IgD-negative memory B cell (primary cell): Measurements from ENCODE around the gene RGL4. TPM values are rescaled to one million over a fixed set of nuclear protein-coding genes. Genes with fewer than 3 reads are reported as not detected.
"Not testable (repeated sequence)": the region's sequence is repeated elsewhere in the genome, so short reads cannot be mapped to it uniquely, and the experiment has no call there.

Experiments
- H3K27ac Mint-ChIP-seq, 3 donors: one replicate each; pipeline ENCODE4 v1.8.0; 2020 to 2022; ENCODE audit warnings: mild to moderate bottlenecking in 3 of 3, mixed read lengths in 3 of 3, moderate library complexity in 1 of 3
- H3K27me3 Mint-ChIP-seq: one replicate; pipeline ENCODE4 v1.8.0; 2021; ENCODE audit warnings: mixed read lengths
- H3K36me3 Mint-ChIP-seq: one replicate; pipeline ENCODE4 v1.8.0; 2020; ENCODE audit warnings: mild to moderate bottlenecking, mixed read lengths
- H3K4me1 Mint-ChIP-seq, 3 donors: one replicate each; pipeline ENCODE4 v1.8.0; 2020 to 2022; ENCODE audit warnings: mixed read lengths in 3 of 3, mild to moderate bottlenecking in 1 of 3
- H3K4me3 Mint-ChIP-seq, 4 donors: one replicate each; pipeline ENCODE4 v1.8.0; 2020 to 2022; ENCODE audit warnings: mild to moderate bottlenecking in 4 of 4, mixed read lengths in 4 of 4, moderate library complexity in 3 of 4
- H3K9me3 Mint-ChIP-seq, 3 donors: one replicate each; pipeline ENCODE4 v1.8.0; 2020 to 2021; ENCODE audit warnings: mixed read lengths in 3 of 3, mild to moderate bottlenecking in 1 of 3
- polyA plus RNA-seq: library from polyadenylated mRNA; unstranded; fragments of 300-500 nt; fragmentation: Illumina TruSeq; gene quantifications from one replicate; pipeline ENCODE4 v1.2.3, GENCODE V29; 2021

RGL4 gene
- polyA plus RNA-seq, 1 donor from 2014 or later: 3.7 TPM

DNA sequence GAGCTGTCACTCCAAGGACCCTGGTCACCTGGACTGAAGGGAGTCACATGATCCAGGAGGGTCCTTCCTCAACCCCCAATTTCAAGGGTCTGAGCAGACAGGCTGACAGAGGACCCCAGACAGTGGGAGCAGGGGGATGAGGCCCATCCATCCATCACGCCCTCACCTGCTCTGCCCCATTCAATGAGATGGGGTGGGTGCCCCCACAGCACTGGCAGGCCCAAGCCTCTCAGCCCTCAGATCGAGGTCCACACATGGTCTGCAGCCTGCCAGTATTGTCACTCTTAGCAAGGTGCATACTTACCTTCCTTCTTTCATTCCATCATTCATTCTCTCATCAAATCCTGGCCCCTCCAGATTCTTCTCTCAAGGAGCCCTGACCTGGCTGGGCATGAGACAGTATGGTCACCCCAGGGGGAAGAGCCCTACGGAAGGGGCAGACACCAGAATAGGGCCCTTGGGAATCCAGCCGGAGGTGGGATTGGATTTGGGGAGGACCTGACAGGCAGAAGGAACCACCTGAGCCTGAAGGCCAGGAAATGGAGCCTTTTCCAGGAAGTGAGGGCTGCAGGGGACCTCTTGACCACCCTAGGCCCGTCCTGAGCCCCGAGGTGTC, 15.8 kb upstream of the RGL4 start:
- H3K4me3 Mint-ChIP-seq, H3K36me3 Mint-ChIP-seq, H3K9me3 Mint-ChIP-seq, H3K27ac Mint-ChIP-seq, H3K27me3 Mint-ChIP-seq: not testable (repeated sequence)
- peaks cover 0 to 10% (median 7%) of the 10 kb centered on the region in 3 donors for H3K4me1 Mint-ChIP-seq

DNA sequence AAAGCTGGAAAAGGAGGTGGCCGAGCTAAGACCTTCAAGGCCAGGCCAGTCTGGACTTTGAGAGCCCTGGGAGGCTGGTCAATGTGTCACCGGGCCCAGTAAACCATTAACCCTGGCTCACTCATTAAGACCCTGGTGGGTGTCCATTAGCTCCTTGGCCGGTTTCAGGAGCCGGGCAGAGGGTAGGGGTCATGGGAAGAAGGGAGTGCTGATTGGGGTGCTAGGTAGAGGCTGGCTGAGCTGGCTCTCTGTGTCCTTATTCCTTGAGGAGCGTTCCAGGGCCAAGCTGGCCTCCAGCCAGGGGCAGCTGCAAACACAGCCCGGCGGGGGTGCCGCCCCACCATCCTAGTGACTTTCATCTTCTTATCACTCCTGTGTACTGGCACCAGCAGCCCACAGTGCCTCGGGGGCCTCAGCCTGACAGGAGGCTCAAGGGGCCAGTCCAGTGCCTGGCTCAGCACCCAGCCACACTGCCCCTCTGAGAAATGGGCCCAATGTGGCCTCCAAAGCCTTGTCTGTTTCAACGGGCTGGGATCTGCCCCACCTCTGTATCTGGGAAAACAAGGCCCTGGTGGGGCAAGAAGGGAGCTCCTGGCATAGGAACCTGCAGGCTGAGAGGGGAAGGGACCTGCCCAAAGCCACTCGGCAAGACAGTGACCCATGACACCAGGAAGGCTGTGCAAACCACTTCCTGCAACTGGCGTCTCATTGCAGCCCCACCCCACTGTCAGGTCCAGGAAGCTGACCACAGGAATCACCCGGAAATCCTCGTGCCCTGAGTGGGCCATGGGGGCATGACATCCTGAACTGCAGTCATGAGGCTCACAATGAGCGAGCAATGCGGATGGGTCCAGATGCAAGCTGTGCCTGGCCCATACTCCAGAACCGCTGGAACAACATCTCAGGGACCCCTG, 15.1 kb upstream of the RGL4 start:
- Mint-ChIP-seq H3K4me3 (no peak overlapping the region), H3K36me3 (peaks cover 1% of the 10 kb centered on the region), H3K9me3 (no peaks in the 10 kb centered on the region), H3K27me3 (no peaks in the 10 kb centered on the region), H3K27ac (no peak overlapping the region), H3K4me1 (peaks cover 0 to 10% (median 7%) of the 10 kb centered on the region in 3 donors)

DNA sequence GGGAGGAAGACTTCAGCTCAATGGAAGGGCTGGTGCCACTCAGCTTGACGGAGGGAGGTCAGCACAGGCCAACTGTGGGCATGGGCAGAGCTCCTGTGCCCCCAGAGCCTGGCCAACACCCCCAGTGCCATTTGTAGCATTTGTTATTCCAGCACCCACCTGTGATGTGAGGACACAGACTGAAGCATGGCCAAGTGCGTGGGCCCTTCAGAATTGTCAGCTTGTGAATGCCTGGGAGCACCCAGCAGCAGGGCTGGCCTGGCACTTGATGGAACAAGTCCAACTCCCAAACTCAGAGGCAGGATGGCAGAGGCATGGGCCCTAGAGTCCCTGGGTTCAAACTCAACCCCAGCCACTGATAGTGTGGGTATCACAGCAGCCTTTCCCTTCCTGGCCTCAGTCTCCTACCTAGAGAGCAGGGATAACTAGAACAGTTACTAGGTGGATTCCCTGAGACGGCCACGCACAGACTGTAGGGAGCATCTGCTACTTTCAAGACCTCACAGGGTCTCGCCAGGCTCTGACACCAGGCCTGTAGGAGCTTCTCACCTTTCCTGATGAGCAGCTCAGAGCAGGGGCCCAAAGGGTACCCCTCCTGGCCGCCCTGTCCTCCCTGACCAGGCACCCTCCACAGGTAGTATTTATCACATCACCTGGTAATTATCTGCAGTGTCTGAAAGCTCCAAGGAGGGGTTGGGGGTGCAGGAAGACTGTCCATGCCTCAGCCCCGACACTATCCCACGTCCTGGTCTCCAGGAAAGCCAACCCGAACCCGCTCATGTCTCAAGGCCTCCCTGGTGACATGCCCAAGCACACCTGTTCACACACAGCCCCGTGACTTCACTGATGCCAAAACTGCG, 13.7 kb upstream of the RGL4 start:
- H3K27ac Mint-ChIP-seq, H3K36me3 Mint-ChIP-seq: not testable (repeated sequence)
- H3K4me3 Mint-ChIP-seq: peak overlapping the region in 1 of 4 donors; percentile 15

DNA sequence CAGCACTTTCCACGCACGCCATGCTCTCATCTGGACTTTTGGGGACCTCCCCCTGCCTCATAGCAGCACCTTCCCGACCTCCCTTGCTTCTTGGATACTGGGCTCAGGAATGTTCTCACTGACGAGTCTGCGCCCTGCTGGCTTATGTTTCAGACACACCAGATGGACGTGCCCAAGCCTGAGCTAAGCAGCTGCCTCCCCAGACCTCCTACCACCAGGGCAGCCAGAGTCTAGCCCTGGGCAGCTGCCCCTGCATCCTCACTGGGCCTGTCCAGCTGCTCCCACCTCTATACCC, 13.2 kb upstream of the RGL4 start:
- Mint-ChIP-seq H3K9me3 (no peaks in the 10 kb centered on the region), H3K27ac (peak overlapping the region in 1 of 3 donors; percentile 85), H3K4me1 (peaks cover 0 to 10% (median 7%) of the 10 kb centered on the region in 3 donors), H3K36me3 (peaks cover 2% of the 10 kb centered on the region), H3K4me3 (peak overlapping the region in 1 of 4 donors; percentile 15), H3K27me3 (no peaks in the 10 kb centered on the region)

More for the DNA sequence above, 13.7 kb upstream of the RGL4 start:
- peaks cover 0 to 10% (median 7%) of the 10 kb centered on the region in 3 donors for H3K4me1 Mint-ChIP-seq
- H3K9me3 Mint-ChIP-seq, H3K27me3 Mint-ChIP-seq: not testable (repeated sequence)

DNA sequence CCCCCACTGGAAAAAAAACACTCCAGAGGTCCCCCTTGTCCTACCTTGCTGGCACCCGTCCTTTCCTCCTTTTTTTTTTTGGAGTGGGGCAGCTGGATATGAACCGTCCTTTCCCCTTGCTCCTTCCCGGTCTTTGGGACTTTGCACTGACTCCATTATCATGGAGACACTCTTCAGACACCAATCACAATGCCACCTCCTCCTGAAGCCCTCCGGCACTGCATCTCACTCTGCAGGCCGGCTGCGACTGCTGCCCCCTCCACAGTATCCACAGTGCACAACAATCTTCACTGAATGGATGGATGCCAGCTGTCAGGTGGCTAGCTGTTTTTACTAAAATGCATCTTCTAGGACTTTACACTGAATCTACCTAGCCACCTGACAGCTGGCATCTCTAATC, 12.7 kb upstream of the RGL4 start:
- Mint-ChIP-seq H3K4me1 (peaks cover 0 to 9% (median 7%) of the 10 kb centered on the region in 3 donors), H3K27ac (no peak overlapping the region), H3K4me3 (peak overlapping the region in 1 of 4 donors; percentile 57), H3K36me3 (peaks cover 2% of the 10 kb centered on the region), H3K9me3 (no peaks in the 10 kb centered on the region), H3K27me3 (no peaks in the 10 kb centered on the region)

DNA sequence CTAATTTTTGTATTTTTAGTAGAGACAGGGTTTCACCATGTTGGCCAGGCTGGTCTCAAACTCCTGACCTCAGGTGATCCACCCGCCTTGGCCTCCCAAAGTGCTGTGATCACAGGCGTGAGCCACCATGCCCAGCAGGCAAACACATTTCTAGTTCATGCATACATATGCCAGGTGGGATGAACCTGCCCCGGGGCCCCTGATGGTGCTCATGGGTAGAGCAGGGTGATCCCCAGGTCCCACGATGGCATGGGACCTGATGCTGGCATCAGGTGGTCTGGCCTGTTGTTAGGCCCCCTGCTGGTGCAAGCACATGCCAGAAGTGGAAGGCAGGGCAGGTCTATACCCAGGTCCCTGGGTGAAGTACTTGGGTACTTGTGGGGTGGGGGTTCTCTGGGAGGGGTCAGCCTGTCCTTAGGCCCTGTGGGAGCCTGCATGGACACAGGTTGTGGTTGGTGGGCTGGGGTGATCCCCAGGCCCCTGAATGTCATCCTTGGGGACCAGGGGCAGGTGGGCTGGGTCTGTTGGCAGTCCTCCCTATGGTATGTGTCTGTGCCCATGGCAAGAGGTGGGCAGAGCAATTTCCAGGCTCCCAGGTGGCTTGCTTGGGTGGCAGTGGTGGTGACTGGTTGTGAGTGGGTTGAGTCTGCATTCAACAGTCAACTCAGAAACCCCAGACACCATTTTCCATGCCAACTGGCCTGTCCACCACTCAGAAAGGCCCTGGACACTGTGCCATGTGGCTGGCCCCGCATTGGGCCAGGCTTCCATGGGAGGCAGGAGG, 9.6 kb upstream of the RGL4 start:
- Mint-ChIP-seq H3K36me3 (peaks cover 2% of the 10 kb centered on the region), H3K4me1 (peaks cover 0 to 4% (median 3%) of the 10 kb centered on the region in 3 donors), H3K27me3 (no peaks in the 10 kb centered on the region), H3K9me3 (no peaks in the 10 kb centered on the region), H3K27ac (no peak overlapping the region), H3K4me3 (no peak overlapping the region)

DNA sequence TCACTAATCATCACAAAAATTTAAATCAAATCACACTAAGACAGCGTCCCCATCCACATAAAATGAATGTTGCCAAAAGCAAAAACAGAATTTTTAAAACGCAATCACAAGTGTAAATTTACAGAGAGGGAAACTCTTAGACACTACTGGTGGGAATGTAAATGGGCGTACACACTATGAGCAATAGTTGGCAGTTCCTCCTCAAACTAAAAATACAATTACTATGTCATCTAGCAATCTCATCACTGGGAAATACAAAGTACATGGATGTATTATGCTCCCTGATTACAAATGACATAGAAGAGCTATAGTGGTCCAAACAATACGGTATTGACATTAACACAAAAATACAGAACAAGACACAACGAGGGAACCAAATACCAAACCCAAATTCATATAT, 8.7 kb upstream of the RGL4 start:
- Mint-ChIP-seq H3K9me3 (no peaks in the 10 kb centered on the region), H3K4me1 (no peaks in the 10 kb centered on the region), H3K4me3 (no peak overlapping the region), H3K36me3 (peaks cover 2% of the 10 kb centered on the region), H3K27me3 (no peaks in the 10 kb centered on the region), H3K27ac (no peak overlapping the region)

DNA sequence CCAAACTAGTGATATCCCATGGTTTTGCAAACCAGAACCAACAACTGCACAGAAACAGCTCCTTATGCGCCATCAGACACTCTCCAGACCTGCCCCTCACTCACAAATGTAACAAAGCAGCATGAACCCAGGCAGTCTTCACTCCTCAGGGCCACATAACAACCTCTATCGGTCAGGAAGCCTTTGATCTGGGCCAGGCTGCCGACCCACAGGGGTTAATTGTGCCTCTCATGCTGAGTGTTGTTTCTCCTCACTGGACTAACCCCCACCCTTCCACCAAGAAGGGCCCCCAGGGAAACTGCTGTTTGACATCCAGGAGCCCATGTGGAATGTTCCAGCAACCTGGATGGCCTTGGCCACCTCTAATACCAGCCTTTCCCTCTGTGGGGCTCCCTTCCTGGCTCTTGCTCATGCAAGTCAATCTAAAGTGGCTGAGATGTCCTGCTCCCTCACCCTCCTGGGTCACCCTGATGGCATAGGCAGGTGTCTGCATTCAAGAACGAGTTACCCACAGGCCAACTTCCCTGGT, 7.9 kb upstream of the RGL4 start:
- no peak overlapping the region for H3K4me3 Mint-ChIP-seq
- peaks cover 2% of the 10 kb centered on the region for H3K36me3 Mint-ChIP-seq
- H3K4me1 Mint-ChIP-seq: no peaks in the 10 kb centered on the region
- H3K9me3 Mint-ChIP-seq: no peaks in the 10 kb centered on the region
- H3K27ac Mint-ChIP-seq: no peak overlapping the region
- H3K27me3 Mint-ChIP-seq: no peaks in the 10 kb centered on the region

DNA sequence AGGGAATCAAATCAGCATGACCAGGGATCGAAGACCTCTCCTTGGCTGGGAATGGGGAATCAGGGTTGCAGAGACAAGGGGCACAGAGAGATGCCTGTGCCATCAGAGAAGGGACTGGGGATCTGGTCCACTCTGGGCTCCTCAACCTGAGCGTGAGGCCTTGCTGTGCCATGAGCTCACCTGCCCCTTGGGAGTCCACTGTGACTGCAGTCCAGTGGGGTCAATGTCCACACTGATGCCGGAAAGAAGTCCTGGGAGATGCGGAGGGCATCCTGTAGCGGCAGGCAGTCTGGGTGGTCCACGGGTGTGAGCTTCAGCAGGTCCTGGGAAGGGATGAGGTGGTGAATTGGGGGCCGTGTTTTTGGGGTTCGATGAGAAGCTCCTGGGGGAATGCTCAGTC, 7.3 kb upstream of the RGL4 start:
- H3K9me3 Mint-ChIP-seq: no peaks in the 10 kb centered on the region
- H3K27ac Mint-ChIP-seq: no peak overlapping the region
- H3K4me3 Mint-ChIP-seq: no peak overlapping the region
- H3K27me3 Mint-ChIP-seq: no peaks in the 10 kb centered on the region
- no peaks in the 10 kb centered on the region for H3K4me1 Mint-ChIP-seq
- peaks cover 2% of the 10 kb centered on the region for H3K36me3 Mint-ChIP-seq

DNA sequence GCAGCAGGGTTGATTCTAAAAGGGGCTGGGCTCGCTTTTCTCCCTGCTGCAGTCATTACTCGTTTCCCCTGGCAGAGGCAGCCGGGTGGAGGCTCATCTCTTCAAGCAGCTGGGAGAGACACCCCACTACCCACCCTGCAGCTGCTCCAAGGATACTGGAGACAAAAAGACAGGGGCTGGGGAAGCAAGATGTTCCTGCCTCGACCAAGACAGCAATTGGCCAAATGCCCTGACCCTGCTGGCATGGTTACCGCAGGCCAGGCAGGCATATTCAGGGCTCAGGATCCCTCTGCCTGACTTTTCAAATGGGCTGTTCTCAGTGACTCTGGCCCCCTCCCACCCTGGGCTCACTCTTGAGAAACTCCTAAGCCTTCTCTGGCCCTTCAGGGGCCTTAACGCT, 6.8 kb upstream of the RGL4 start:
- Mint-ChIP-seq H3K36me3 (peaks cover 2% of the 10 kb centered on the region), H3K4me1 (no peaks in the 10 kb centered on the region), H3K9me3 (no peaks in the 10 kb centered on the region), H3K27ac (peak overlapping the region in 1 of 3 donors; percentile 57), H3K27me3 (no peaks in the 10 kb centered on the region), H3K4me3 (no peak overlapping the region)

DNA sequence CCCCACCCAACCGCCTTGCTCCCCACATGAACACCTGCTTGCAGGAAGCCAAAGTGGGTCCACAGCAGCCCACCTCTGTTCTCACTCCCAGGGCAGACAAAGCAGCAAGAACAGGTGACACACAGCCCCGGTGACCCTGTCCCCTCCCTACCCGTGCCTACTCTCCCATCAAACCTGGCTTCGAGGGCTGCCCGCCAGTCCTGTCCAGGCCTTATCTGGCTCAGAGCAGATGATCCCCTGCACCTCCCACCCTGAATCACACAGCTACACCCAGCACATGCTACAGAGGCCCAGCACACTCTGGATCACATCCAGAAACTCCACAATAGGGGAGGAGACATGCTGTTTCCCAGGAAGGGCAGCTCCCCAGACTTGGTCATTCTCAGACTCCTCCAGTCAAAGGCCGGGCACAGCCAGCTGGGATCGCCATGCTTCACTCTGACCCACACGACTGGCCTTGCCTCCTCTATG, 6.2 kb upstream of the RGL4 start:
- H3K27ac Mint-ChIP-seq: peak overlapping the region in 1 of 3 donors; percentile 57
- peaks cover 2% of the 10 kb centered on the region for H3K36me3 Mint-ChIP-seq
- H3K27me3 Mint-ChIP-seq: no peaks in the 10 kb centered on the region
- no peak overlapping the region for H3K4me3 Mint-ChIP-seq
- H3K4me1 Mint-ChIP-seq: no peaks in the 10 kb centered on the region
- no peaks in the 10 kb centered on the region for H3K9me3 Mint-ChIP-seq

DNA sequence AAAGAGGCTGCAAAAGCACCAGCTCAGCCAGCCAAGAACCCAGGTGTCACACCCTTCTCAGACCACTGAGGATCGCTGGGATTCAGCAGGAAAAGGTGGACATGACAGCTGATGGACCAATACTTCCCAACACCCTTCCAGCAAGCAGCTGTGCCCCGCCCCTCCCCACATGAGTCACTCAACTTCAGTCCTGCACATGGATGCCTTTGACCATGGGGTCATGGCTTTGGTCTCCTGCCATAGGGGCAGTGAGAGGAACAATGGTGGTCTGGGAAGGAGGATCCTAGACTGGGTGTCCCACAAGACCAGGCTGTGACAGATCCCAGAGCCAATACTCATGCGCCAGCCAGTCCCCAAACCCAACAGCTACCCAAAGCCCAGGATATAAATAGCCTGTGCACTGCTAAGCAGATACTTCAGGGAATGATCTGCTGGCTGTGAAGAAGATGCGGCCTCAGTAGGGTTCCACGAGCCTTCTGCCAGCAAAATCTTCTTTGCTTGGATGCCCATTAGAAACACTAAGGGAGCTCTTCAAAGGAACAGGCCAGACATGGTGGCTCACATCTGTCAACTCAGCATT, 5.5 kb upstream of the RGL4 start:
- no peaks in the 10 kb centered on the region for H3K4me1 Mint-ChIP-seq
- H3K27ac Mint-ChIP-seq: peak overlapping the region in 1 of 3 donors; percentile 53
- peaks cover 2% of the 10 kb centered on the region for H3K36me3 Mint-ChIP-seq

DNA sequence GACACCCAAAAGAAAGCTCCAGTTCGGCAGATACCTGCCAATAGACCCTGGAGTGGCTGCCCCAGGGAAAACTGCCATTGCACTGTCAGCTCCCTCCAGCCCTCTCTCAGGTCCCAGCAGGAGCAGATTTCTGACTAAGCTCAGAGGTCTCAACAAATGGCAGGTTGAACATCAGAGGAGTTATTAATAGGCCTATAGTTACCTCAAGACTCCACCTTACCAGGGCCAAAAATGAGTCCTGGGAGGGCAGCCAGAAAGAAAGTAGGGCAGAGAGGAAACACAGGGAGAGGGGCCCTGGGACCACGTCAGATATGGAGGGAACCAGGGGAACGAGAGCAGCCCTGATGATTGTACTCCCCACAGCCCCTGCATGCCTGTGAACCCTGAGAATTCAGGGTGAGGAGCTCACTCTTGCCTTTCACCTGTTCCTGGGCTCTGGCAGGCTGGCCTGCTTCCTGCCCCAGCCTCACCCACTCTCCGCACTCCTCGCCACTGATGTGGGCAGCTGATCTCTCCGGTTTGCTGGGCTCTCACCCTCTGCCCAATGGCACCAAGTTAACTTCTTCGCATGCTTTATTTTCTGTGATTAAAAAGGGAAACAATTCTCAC, 4.3 kb upstream of the RGL4 start:
- no peaks in the 10 kb centered on the region for H3K27me3 Mint-ChIP-seq
- H3K27ac Mint-ChIP-seq: no peak overlapping the region
- H3K4me3 Mint-ChIP-seq: peak overlapping the region in 1 of 4 donors; percentile 28
- no peaks in the 10 kb centered on the region for H3K4me1 Mint-ChIP-seq
- H3K9me3 Mint-ChIP-seq: no peaks in the 10 kb centered on the region
- H3K36me3 Mint-ChIP-seq: no peaks in the 10 kb centered on the region

More for the DNA sequence above, 5.5 kb upstream of the RGL4 start:
- Mint-ChIP-seq H3K27me3 (no peaks in the 10 kb centered on the region), H3K4me3 (no peak overlapping the region), H3K9me3 (no peaks in the 10 kb centered on the region)

DNA sequence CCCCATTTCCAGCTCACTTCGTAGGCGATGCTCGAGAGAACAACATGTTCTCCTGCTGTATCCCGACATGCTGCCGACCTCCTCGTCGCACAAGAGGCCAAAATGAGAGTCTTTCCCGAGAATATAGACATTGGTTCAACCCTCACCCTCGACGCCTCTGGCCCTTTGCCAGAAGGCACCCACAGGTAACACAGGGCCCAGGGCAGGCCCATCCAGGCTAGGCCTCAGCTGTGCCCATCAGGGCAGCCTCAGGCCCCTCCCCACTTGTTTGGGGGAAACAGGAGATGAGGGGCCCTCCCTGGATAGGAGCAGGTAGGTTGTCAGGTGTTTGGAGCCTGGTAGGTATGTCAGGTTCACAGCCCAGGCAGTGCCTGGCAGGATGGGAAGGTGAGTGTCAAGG, 2.7 kb upstream of the RGL4 start:
- Mint-ChIP-seq H3K27ac (no peak overlapping the region), H3K9me3 (no peaks in the 10 kb centered on the region), H3K4me1 (no peaks in the 10 kb centered on the region), H3K36me3 (peaks cover 4% of the 10 kb centered on the region), H3K27me3 (no peaks in the 10 kb centered on the region), H3K4me3 (no peak overlapping the region)
